COLO668 (cell line): ENCODE data around the gene SGO2.
"Not testable (repeated sequence)": the region's sequence is repeated elsewhere in the genome, so short reads cannot be mapped to it uniquely, and the experiment has no call there.

Experiments
- DNase-seq: peaks from one replicate; lab custom pipeline; 2025; ENCODE audit not compliant: unreplicated experiment; lab: John Stamatoyannopoulos, UW

Gene SGO2

DNA sequence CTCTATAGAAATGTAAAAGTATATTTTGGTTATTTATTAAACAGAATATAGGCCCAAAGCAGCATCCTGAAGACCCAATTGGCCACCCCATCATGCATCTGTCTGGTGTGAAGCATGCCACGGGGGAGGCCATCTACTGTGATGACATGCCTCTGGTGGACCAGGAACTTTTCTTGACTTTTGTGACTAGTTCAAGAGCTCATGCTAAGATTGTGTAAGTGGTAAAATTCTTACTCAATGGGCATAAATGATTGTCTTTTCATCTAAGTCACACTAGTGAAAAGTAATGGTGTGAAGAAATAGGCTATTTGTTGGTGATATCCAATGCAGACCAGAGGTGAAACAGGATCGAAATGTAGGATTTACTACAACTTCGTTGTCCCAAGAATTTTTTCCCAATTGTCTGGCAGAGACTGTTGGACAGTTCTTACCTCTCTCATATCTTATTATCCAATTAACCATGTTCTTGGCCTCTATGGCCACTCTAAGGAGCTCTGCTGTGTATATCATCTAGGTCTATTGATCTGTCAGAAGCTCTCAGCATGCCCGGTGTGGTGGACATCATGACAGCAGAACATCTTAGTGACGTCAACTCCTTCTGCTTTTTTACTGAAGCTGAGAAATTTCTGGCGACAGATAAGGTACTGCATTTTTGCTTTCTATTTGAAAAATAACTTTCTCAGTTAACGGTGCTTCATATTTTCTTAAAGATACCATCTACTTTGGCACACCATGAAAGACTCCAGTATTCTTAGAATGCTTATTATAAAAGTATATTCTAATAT, 94.8 kb downstream of the SGO2 start:
- no peak for DNase-seq

GRCh38 chr2:200622106-200622505, 96.1 kb downstream of the SGO2 start:
- DNase-seq = no peak

DNA sequence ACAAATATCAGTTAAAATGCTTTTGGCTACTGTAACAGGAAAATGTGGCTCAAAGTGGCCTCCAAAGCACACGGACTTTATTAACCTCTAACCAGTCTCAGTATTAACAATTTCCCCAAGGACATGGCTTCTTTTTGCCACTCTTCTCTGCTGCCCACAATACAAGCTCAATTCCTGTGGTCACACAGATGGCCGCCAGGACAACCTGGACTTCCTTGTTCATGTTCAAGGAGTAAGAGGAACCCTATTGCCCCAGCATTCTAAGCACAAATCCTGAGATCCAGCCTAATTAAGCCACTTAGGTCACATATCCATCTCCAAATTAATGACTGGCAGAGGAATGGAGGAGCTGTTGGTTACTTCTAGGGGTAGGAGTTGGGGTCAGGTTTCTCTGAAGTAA, 98.0 kb downstream of the SGO2 start:
- no peak for DNase-seq

GRCh38 chr2:200624658-200625057, 98.7 kb downstream of the SGO2 start:
- no peak for DNase-seq

- no peak for DNase-seq
Observed at GRCh38 chr2:200625282-200625681, 99.3 kb downstream of the SGO2 start.

DNA sequence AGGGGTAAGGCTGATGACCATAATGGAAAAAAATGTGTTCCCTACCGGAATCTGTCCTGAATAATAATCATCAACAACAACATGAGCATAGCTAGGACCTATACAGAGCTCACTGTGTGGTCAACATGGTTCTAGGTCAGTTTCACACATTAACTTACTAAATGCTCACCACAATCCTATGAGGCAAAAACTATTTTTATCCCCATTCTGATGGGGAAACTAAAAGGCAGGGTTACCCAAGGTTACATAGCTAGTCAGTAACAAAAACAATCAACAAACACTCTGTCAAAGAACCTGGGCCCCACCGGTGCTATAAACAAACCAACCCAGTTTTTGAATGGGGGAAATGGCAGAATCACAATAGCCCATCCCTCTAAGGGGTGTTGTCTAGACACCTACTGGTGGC, 100.0 kb downstream of the SGO2 start:
- DNase-seq = no peak

- no peak for DNase-seq
Observed at GRCh38 chr2:200627110-200627770, 101.2 kb downstream of the SGO2 start.

DNA sequence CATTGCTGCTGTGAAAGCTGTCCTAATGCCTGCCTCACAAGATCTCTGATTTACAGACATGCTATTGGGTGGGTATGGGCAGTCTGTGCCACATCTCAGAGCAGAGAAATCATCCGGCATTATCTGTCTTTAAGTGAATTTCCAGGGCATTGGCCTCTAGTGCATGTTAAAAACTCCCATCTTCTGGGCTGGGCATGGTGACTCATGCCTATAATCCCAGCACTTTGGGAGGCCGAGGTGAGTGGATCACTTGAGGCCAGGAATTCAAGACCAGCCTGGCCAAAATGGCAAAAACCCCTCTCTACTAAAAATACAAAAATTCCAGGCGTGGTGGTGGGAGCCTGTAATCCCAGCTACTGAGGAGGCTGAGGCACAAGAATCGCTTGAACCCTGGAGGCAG, 102.5 kb downstream of the SGO2 start:
- not testable (repeated sequence) for DNase-seq

GRCh38 chr2:200631287-200631686, 105.3 kb downstream of the SGO2 start:
- no peak for DNase-seq
